K562 (cell line): ENCODE measurements around the gene CLEC10A. TPM values are rescaled to one million over a fixed set of nuclear protein-coding genes. Genes with fewer than 3 reads are reported as not detected.

Experiments used
- ATAC-seq: fragments of 200-7000 bp; cut with Tn5 transposase; 3 replicates; pipeline ENCODE4 v1.9.1; 2020; ENCODE audit warnings: moderate library complexity
- BruUV-seq: library from RNA; stranded (reverse); fragments of 400-500 nt; replicated peaks from 2 replicates; lab custom pipeline; 2021; lab: Mats Ljungman, UMichigan
- CTCF ChIA-PET: fragments of 300-600 bp; formaldehyde crosslinking; extraction: SDS; loops from one replicate; lab custom pipeline; 2021; ENCODE audit warnings: low intra/inter-chr PET ratio; lab: Yijun Ruan, JAX
- POLR2A ChIA-PET: fragments of 300-600, 350-650 bp; sonication (Branson Sonifier 250); formaldehyde crosslinking; extraction: SDS; loops from one replicate; lab custom pipeline; 2021; ENCODE audit warnings: antibody characterized with exemption, inconsistent platforms; lab: Yijun Ruan, JAX
- DNase-seq, 4 experiments: peaks; one replicate each; pipeline versions ENCODE4 v3.0.0 to v3.0.0-alpha.2; 2011 to 2018; ENCODE audit warnings: low spot score in 3 of 4, mixed read lengths in 3 of 4; ENCODE audit errors: extremely low read depth in 1 of 4
- FAIRE-seq: peaks from 2 replicates; lab custom pipeline; 2011; peaks lifted over from hg19 to GRCh38; lab: Jason Lieb, UNC
- H2AFZ ChIP-seq: 2 replicates; pipeline ENCODE4 v1.6.0; 2011; ENCODE audit warnings: low read depth, low read length, control low read depth, inconsistent platforms
- H3K27ac ChIP-seq: fragments of 200-600 bp; 3 replicates; pipeline ENCODE4 v1.8.0; 2011; ENCODE audit warnings: low read depth, mild to moderate bottlenecking, control low read depth, inconsistent platforms, low read length, moderate library complexity, mixed read lengths; ENCODE audit errors: extremely low read depth
- H3K27me3 ChIP-seq, 2 experiments: fragments of 300-600 bp in 1 of 2; 2 replicates in 1 of 2; 3 replicates in 1 of 2; pipeline versions ENCODE4 v1.6.0 to v1.8.0; 2011; ENCODE audit warnings: inconsistent platforms in 2 of 2, low read length in 2 of 2, mild to moderate bottlenecking in 1 of 2, mixed read lengths in 1 of 2, moderate library complexity in 1 of 2; ENCODE audit not compliant: control insufficient read depth in 2 of 2, insufficient read depth in 2 of 2
- H3K36me3 ChIP-seq: fragments of 300-600 bp; 3 replicates; pipeline ENCODE4 v1.8.0; 2011; ENCODE audit warnings: mild to moderate bottlenecking, low read length, inconsistent platforms; ENCODE audit not compliant: control insufficient read depth, insufficient read depth
- H3K4me1 ChIP-seq, 2 experiments: fragments of 200-600 bp in 1 of 2; replicated peaks in 1 of 2; 2 replicates in 1 of 2; 3 replicates in 1 of 2; pipeline versions ENCODE4 v1.5.1 to v1.8.0; 2011; ENCODE audit warnings: inconsistent platforms in 2 of 2, low read length in 2 of 2, mild to moderate bottlenecking in 1 of 2, mixed read lengths in 1 of 2, moderate library complexity in 1 of 2; ENCODE audit not compliant: control insufficient read depth in 2 of 2, insufficient read depth in 2 of 2
- H3K4me2 ChIP-seq: 2 replicates; pipeline ENCODE4 v1.6.1; 2011; ENCODE audit warnings: low read length, control low read depth, inconsistent platforms, mixed read lengths; ENCODE audit not compliant: insufficient read depth
- H3K4me3 ChIP-seq: fragments of 200-600 bp; sonication (generic), shearing (Covaris generic); 2 replicates; pipeline ENCODE4 v1.5.1; 2016; ENCODE audit warnings: control low read depth, inconsistent platforms
- H3K79me2 ChIP-seq: fragments of 200-600 bp; 3 replicates; pipeline ENCODE4 v1.8.0; 2011; ENCODE audit warnings: low read length, inconsistent platforms; ENCODE audit not compliant: control insufficient read depth, insufficient read depth
- H3K9ac ChIP-seq, 2 experiments: 2 replicates each; pipeline versions ENCODE4 v1.6.0 to v1.6.1; 2011; ENCODE audit warnings: low read depth in 2 of 2, low read length in 2 of 2, control low read depth in 1 of 2, inconsistent platforms in 1 of 2, mild to moderate bottlenecking in 1 of 2, mixed read lengths in 1 of 2; ENCODE audit not compliant: insufficient read depth in 1 of 2
- H3K9me1 ChIP-seq: one replicate; pipeline ENCODE4 v1.6.0; 2011; ENCODE audit warnings: inconsistent platforms, mild to moderate bottlenecking, low read length, moderate library complexity; ENCODE audit not compliant: control insufficient read depth, insufficient read depth
- H3K9me3 ChIP-seq: replicated peaks from 2 replicates; pipeline ENCODE4 v1.5.1; 2011; ENCODE audit warnings: low read depth, low read length, inconsistent platforms; ENCODE audit not compliant: control insufficient read depth, insufficient read depth
- H4K20me1 ChIP-seq: replicated peaks from 2 replicates; pipeline ENCODE4 v1.6.1; 2011; ENCODE audit warnings: low read length, inconsistent platforms, mixed read lengths; ENCODE audit not compliant: control insufficient read depth, insufficient read depth
- ARID2 ChIP-seq: fragments of 450-650 bp; IDR thresholded peaks from 2 replicates; pipeline ENCODE4 v1.6.1; 2017; ENCODE audit warnings: antibody characterized with exemption, mild to moderate bottlenecking
- C11orf30 ChIP-seq: fragments of 450-650 bp; IDR thresholded peaks from 2 replicates; pipeline ENCODE4 v1.6.1; 2016; ENCODE audit warnings: low read depth, mild to moderate bottlenecking
- FOXJ2 ChIP-seq: fragments of 200-800 bp; sonication (Bioruptor generic); IDR thresholded peaks from 2 replicates; pipeline ENCODE4 v1.6.1; 2016; ENCODE audit warnings: missing genetic modification characterization, missing compliant biosample characterization
- IFI16 ChIP-seq: fragments of 250-450 bp; sonication (Bioruptor Pico); IDR thresholded peaks from 2 replicates; pipeline ENCODE4 v2.1.2; 2022; ENCODE audit warnings: mild to moderate bottlenecking, inconsistent platforms
- NCOA1 ChIP-seq: fragments of 450-650 bp; IDR thresholded peaks from 2 replicates; pipeline ENCODE4 v1.6.1; 2016; ENCODE audit warnings: low read depth
- PCBP1 ChIP-seq: fragments of 200-400 bp; formaldehyde crosslinking; IDR thresholded peaks from 2 replicates; pipeline ENCODE4 v1.6.1; 2018; ENCODE audit warnings: mild to moderate bottlenecking, low read depth, low read length; ENCODE audit not compliant: poor library complexity, severe bottlenecking
- PHTF2 ChIP-seq: fragments of 250-450 bp; sonication (Bioruptor Pico); IDR thresholded peaks from 2 replicates; pipeline ENCODE4 v1.5.0; 2021; ENCODE audit warnings: mild to moderate bottlenecking
- PTBP1 ChIP-seq: fragments of 200-400 bp; formaldehyde crosslinking; IDR thresholded peaks from 2 replicates; pipeline ENCODE4 v1.6.1; 2017; ENCODE audit warnings: low read depth, low read length
- PTTG1 ChIP-seq: fragments of 450-650 bp; IDR thresholded peaks from 2 replicates; pipeline ENCODE4 v1.6.1; 2016; ENCODE audit warnings: low read depth, mild to moderate bottlenecking, missing genetic modification characterization, missing compliant biosample characterization
- SNRNP70 ChIP-seq: fragments of 200-400 bp; formaldehyde crosslinking; optimal IDR thresholded peaks from 2 replicates; pipeline ENCODE3; 2017; ENCODE audit warnings: low read depth, low read length
- TAF1 ChIP-seq: IDR thresholded peaks from 2 replicates; pipeline ENCODE4 v1.6.1; 2011; ENCODE audit warnings: mild to moderate bottlenecking, low read length, moderate library complexity; ENCODE audit not compliant: insufficient read depth, control insufficient read depth, severe bottlenecking; ENCODE audit errors: extremely low read depth
- ZC3H4 ChIP-seq: sonication (generic); formaldehyde crosslinking; IDR thresholded peaks from 2 replicates; pipeline ENCODE4 v1.9.0; 2021; ENCODE audit warnings: missing genetic modification reagents, borderline replicate concordance
- ZNF354B ChIP-seq: fragments of 250-450 bp; sonication (Bioruptor Pico); IDR thresholded peaks from 2 replicates; pipeline ENCODE4 v1.4.0; 2020
- ZNF707 ChIP-seq: fragments of 250-450 bp; sonication (Bioruptor Pico); conservative IDR thresholded peaks from 2 replicates; pipeline ENCODE4 v1.8.0; 2022; ENCODE audit warnings: inconsistent platforms, mild to moderate bottlenecking, moderate library complexity
- WGBS: fragments of 100-300 bp; shearing (Covaris generic); methylation state at CpG from one replicate; pipeline ENCODE4 v1.1.6; 2016; ENCODE audit warnings: low coverage, mixed read lengths; ENCODE audit not compliant: insufficient coverage; ENCODE audit errors: missing lambda C conversion rate; 5-methylcytosine and 5-hydroxymethylcytosine counted together
- in situ Hi-C: fragments of 300-500 bp; cut with MboI; formaldehyde crosslinking; loops from 4 replicates; pipeline ENCODE4 v1.15.0; 2018; ENCODE audit warnings: inconsistent platforms, mixed read lengths
- intact Hi-C: fragments of 100-400 bp; cut with micrococcal nuclease; formaldehyde crosslinking; loops from 2 replicates; pipeline ENCODE4 v1.14.2; 2022
- polyA plus RNA-seq, 8 experiments: library from polyadenylated mRNA; depleted of rRNA in 4 of 8; stranded (reverse) in 5 of 8; unstranded in 3 of 8; fragments of >200 nt; fragmentation: Nextera tagmentation in 2 of 8; fragmentation: Illumina TruSeq in 1 of 8; extraction: Ambion mirVana in 2 of 8; extraction: Trizol in 1 of 8; gene quantifications; 2 replicates each; pipeline versions ENCODE4 v1.2.1 to v1.2.3, GENCODE V29; 2011 to 2014; ENCODE audit warnings: inconsistent platforms in 1 of 8, missing spikeins in 1 of 8
- total RNA-seq, 7 experiments: library from RNA; depleted of rRNA in 6 of 7; stranded (reverse); fragments of >200 nt in 6 of 7; fragmentation: Illumina TruSeq in 2 of 7; extraction: Trizol in 2 of 7; gene quantifications; 2 replicates each; pipeline versions ENCODE4 v1.2.1 to v1.2.3, GENCODE V29; 2011 to 2021; ENCODE audit warnings: low replicate concordance in 1 of 7
- TF ChIP-seq, protein P1 (sequence below), 2 experiments: fragments of 450-650 bp in 1 of 2; sonication (generic) in 1 of 2; formaldehyde crosslinking in 1 of 2; IDR thresholded peaks in 1 of 2; conservative IDR thresholded peaks in 1 of 2; 2 replicates each; pipeline versions ENCODE4 v1.6.1 to v1.8.1; 2016 to 2023; ENCODE audit warnings: mild to moderate bottlenecking in 2 of 2, moderate library complexity in 2 of 2, inconsistent platforms in 1 of 2, missing genetic modification reagents in 1 of 2

Gene CLEC10A
- total and polyA plus RNA-seq, 9 of the 15 experiments (the other 6 are each of a cell fraction or from before 2014, with no cell fraction given) = 0.04 to 0.11 (median 0.05) TPM; not detected in 6

- H4K20me1 ChIP-seq = no peaks in the 10 kb centered on the region
- no peak overlapping the region for H3K4me2 ChIP-seq
- H3K27ac ChIP-seq = no peak overlapping the region
- H3K9me1 ChIP-seq = no peaks in the 10 kb centered on the region
- intact Hi-C loops (no loop called here), in situ Hi-C loops (no loop called here)
- no peaks in the 10 kb centered on the region for H3K4me1 ChIP-seq
- CTCF ChIA-PET = no interaction called here
- H3K9ac ChIP-seq = no peak overlapping the region
- ATAC-seq (no peak), FAIRE-seq (no peak), DNase-seq (no peak)
- H3K36me3 ChIP-seq = no peaks in the 10 kb centered on the region
- H3K79me2 ChIP-seq = no peaks in the 10 kb centered on the region
- no peaks in the 10 kb centered on the region for H3K9me3 ChIP-seq
- POLR2A ChIA-PET = no interaction called here
- peaks cover 0 to 39% of the 10 kb centered on the region in 2 experiments; a peak in 4 of 5 replicates for H3K27me3 ChIP-seq
- no peak overlapping the region for H2AFZ ChIP-seq
- TF ChIP-seq, protein P1, sequence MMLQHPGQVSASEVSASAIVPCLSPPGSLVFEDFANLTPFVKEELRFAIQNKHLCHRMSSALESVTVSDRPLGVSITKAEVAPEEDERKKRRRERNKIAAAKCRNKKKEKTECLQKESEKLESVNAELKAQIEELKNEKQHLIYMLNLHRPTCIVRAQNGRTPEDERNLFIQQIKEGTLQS (IDR thresholded peaks at IDR 0.05) = no peak
- TF ChIP-seq, protein P1 (CRISPR knock-in tag; conservative IDR thresholded peaks at IDR 0.05) = no peak
- TF ChIP-seq TAF1 (no peak), PHTF2 (no peak)
- no TSS peak for BruUV-seq
- no peak overlapping the region for H3K4me3 ChIP-seq
- WGBS = 0% methylated on average over 2 of the region's 3 CpGs
These were observed 9.3 kb downstream of the CLEC10A start for GRCh38 chr17:7070712-7071111.

DNA sequence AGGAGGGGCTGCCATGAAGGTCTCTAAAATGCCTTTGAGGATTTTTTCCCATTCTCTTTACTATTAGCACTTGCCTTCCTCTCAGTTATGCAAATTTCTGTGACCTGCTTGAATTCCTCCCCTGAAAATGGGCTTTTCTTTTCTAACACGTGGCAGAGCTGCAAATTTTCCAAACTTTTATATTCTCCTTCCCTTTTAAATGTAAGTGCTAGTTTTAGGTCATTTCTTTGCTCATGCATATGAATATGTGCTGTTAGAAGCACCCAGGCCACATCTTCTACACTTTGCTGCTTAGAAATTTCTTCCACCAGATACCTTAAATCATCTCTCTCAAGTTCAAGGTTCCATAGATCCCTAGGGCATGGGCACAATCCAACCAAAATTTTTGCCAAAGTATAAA, 11.8 kb downstream of the CLEC10A start:
- CTCF ChIA-PET = no interaction called here
- H3K4me1 ChIP-seq = no peaks in the 10 kb centered on the region
- no peaks in the 10 kb centered on the region for H4K20me1 ChIP-seq
- H3K27me3 ChIP-seq = peaks cover 0 to 46% of the 10 kb centered on the region in 2 experiments; a peak in 4 of 5 replicates
- no TSS peak for BruUV-seq
- H3K4me3 ChIP-seq = no peak overlapping the region
- DNase-seq = no peak
- H3K27ac ChIP-seq = no peak overlapping the region
- no peak overlapping the region for H2AFZ ChIP-seq
- TF ChIP-seq NCOA1 = no peak
- TF ChIP-seq IFI16 (CRISPR knock-in tag) = no peak
- TF ChIP-seq ZNF354B (CRISPR knock-in tag) = no peak
- no peak for TF ChIP-seq FOXJ2 (tag)
- no peak for TF ChIP-seq SNRNP70
- TF ChIP-seq C11orf30 = no peak
- no peak for TF ChIP-seq PCBP1
- TF ChIP-seq PTBP1 = no peak
- no peak for TF ChIP-seq PTTG1 (tag)
- no peak for TF ChIP-seq ARID2
- no peak for TF ChIP-seq ZNF707 (CRISPR knock-in tag)
- TF ChIP-seq ZC3H4 (CRISPR knock-in tag) = no peak
- no peak for FAIRE-seq
- no peaks in the 10 kb centered on the region for H3K9me3 ChIP-seq
- POLR2A ChIA-PET = no interaction called here
- H3K36me3 ChIP-seq = no peaks in the 10 kb centered on the region
- 0% methylated on average over 1 of the region's 1 CpG for WGBS
- intact Hi-C loops (no loop called here), in situ Hi-C loops (no loop called here)
- no peaks in the 10 kb centered on the region for H3K79me2 ChIP-seq
- no peak for ATAC-seq
- no peak overlapping the region for H3K4me2 ChIP-seq
- no peak overlapping the region for H3K9ac ChIP-seq
- H3K9me1 ChIP-seq = no peaks in the 10 kb centered on the region
